WTC11 (cell line): ENCODE data around the gene HAUS6. TPM values are rescaled to one million over a fixed set of nuclear protein-coding genes. Genes with fewer than 3 reads are reported as not detected.
"Not testable (repeated sequence)": the region's sequence is repeated elsewhere in the genome, so short reads cannot be mapped to it uniquely, and the experiment has no call there.

Source experiments
- ATAC-seq: fragments of 200-7000 bp; cut with Tn5 transposase; 2 replicates; pipeline ENCODE4 v1.10.0; 2021; ENCODE audit warnings: mild to moderate bottlenecking, moderate library complexity
- CTCF ChIA-PET: fragments of 300-600 bp; sonication (Branson Sonifier 250); formaldehyde crosslinking; loops from one replicate; lab custom pipeline; 2021; ENCODE audit warnings: antibody characterized with exemption; lab: Charles Lee
- POLR2A ChIA-PET: fragments of 350-600 bp; sonication (Branson Sonifier 250); formaldehyde crosslinking; loops from one replicate; lab custom pipeline; 2021; ENCODE audit warnings: antibody characterized with exemption; lab: Charles Lee
- DNase-seq: peaks from one replicate; pipeline ENCODE4 v3.0.0; 2021; ENCODE audit warnings: low spot score
- H3K27ac Mint-ChIP-seq: 2 replicates; pipeline ENCODE4 v1.8.0; 2021; ENCODE audit warnings: mixed read lengths
- H3K27me3 Mint-ChIP-seq: 2 replicates; pipeline ENCODE4 v1.8.0; 2021; ENCODE audit warnings: low read depth, mild to moderate bottlenecking, moderate library complexity, mixed read lengths
- H3K36me3 Mint-ChIP-seq: 2 replicates; pipeline ENCODE4 v1.8.0; 2021; ENCODE audit warnings: mixed read lengths
- H3K4me1 Mint-ChIP-seq: 2 replicates; pipeline ENCODE4 v1.8.0; 2022; ENCODE audit warnings: mixed read lengths
- H3K4me3 Mint-ChIP-seq: 2 replicates; pipeline ENCODE4 v1.8.0; 2021; ENCODE audit warnings: mild to moderate bottlenecking, moderate library complexity, mixed read lengths
- H3K9me3 Mint-ChIP-seq: 2 replicates; pipeline ENCODE4 v1.8.0; 2021; ENCODE audit warnings: mixed read lengths
- E2F5 ChIP-seq: sonication (generic); formaldehyde crosslinking; IDR thresholded peaks from 2 replicates; pipeline ENCODE4 v1.8.1; 2022; ENCODE audit warnings: mild to moderate bottlenecking, moderate library complexity, missing genetic modification reagents
- FOXP4 ChIP-seq: sonication (generic); formaldehyde crosslinking; IDR thresholded peaks from 2 replicates; pipeline ENCODE4 v1.8.0; 2022; ENCODE audit warnings: mild to moderate bottlenecking, missing genetic modification reagents
- JUN ChIP-seq: sonication (generic); formaldehyde crosslinking; IDR thresholded peaks from 2 replicates; pipeline ENCODE4 v1.8.0; 2023; ENCODE audit warnings: mild to moderate bottlenecking, missing genetic modification reagents
- NFYB ChIP-seq: sonication (generic); formaldehyde crosslinking; conservative IDR thresholded peaks from 2 replicates; pipeline ENCODE4 v1.8.0; 2022; ENCODE audit warnings: low read depth, missing genetic modification reagents
- NR2C2 ChIP-seq: sonication (generic); formaldehyde crosslinking; IDR thresholded peaks from 2 replicates; pipeline ENCODE4 v1.8.0; 2022; ENCODE audit warnings: mild to moderate bottlenecking, missing genetic modification reagents
- RORB ChIP-seq: fragments of 250-450 bp; sonication (Bioruptor Pico); IDR thresholded peaks from 2 replicates; pipeline ENCODE4 v1.9.0; 2021; ENCODE audit warnings: mild to moderate bottlenecking
- SMAD3 ChIP-seq: sonication (generic); formaldehyde crosslinking; IDR thresholded peaks from 2 replicates; pipeline ENCODE4 v1.8.0; 2022; ENCODE audit warnings: missing genetic modification reagents, mild to moderate bottlenecking, borderline replicate concordance
- TCF7 ChIP-seq: sonication (generic); formaldehyde crosslinking; IDR thresholded peaks from 2 replicates; pipeline ENCODE4 v1.8.0; 2022; ENCODE audit warnings: mild to moderate bottlenecking, low read depth, missing genetic modification reagents, moderate library complexity
- TP53 ChIP-seq: sonication (generic); formaldehyde crosslinking; IDR thresholded peaks from 2 replicates; pipeline ENCODE4 v1.8.1; 2023; ENCODE audit warnings: mild to moderate bottlenecking, missing genetic modification reagents
- ZBTB43 ChIP-seq: sonication (generic); formaldehyde crosslinking; IDR thresholded peaks from 2 replicates; pipeline ENCODE4 v1.8.1; 2023; ENCODE audit warnings: mild to moderate bottlenecking, missing genetic modification reagents
- ZNF138 ChIP-seq: sonication (generic); formaldehyde crosslinking; conservative IDR thresholded peaks from 2 replicates; pipeline ENCODE4 v1.8.1; 2022; ENCODE audit warnings: mild to moderate bottlenecking, moderate library complexity, missing genetic modification reagents
- ZNF263 ChIP-seq: sonication (generic); formaldehyde crosslinking; IDR thresholded peaks from 2 replicates; pipeline ENCODE4 v1.8.1; 2022; ENCODE audit warnings: low read depth, mild to moderate bottlenecking, moderate library complexity, missing genetic modification reagents
- ZNF281 ChIP-seq: sonication (generic); formaldehyde crosslinking; IDR thresholded peaks from 2 replicates; pipeline ENCODE4 v1.8.0; 2023; ENCODE audit warnings: mild to moderate bottlenecking, missing genetic modification reagents
- ZNF532 ChIP-seq: fragments of 250-450 bp; sonication (Bioruptor Pico); IDR thresholded peaks from 2 replicates; pipeline ENCODE4 v1.9.0; 2021; ENCODE audit warnings: mild to moderate bottlenecking, borderline replicate concordance
- total RNA-seq: library from RNA; stranded (reverse); gene quantifications from 3 replicates; pipeline ENCODE4 v1.2.3, GENCODE V29; 2021

The HAUS6 gene
- total RNA-seq, 1 experiment from 2014 or later: 43.3 TPM

- TF ChIP-seq TP53 (CRISPR knock-in tag): no peak
- TF ChIP-seq TCF7 (CRISPR knock-in tag): no peak
- TF ChIP-seq E2F5 (CRISPR knock-in tag): no peak
- no peak for TF ChIP-seq NR2C2 (CRISPR knock-in tag)
- TF ChIP-seq RORB (CRISPR knock-in tag): no peak
- TF ChIP-seq FOXP4 (CRISPR knock-in tag): no peak
These were observed 80.5 kb downstream of the HAUS6 start (continued) for GRCh38 chr9:19022206-19022605.

- H3K9me3 Mint-ChIP-seq: peaks cover 16% of the 10 kb centered on the region
- TF ChIP-seq NFYB: peak; percentile 25; the same call in 1 of the 2 replicates
- H3K27ac Mint-ChIP-seq, CTCF ChIA-PET, ATAC-seq, POLR2A ChIA-PET, H3K4me1 Mint-ChIP-seq, DNase-seq, H3K4me3 Mint-ChIP-seq, H3K36me3 Mint-ChIP-seq, H3K27me3 Mint-ChIP-seq: not testable (repeated sequence)
These were observed 81.1 kb downstream of the HAUS6 start for GRCh38 chr9:19021649-19022048.

GRCh38 chr9:19020886-19021455 is 81.7 kb downstream of the HAUS6 start:
- no peaks in the 10 kb centered on the region for H3K4me1 Mint-ChIP-seq
- ATAC-seq (no peak), DNase-seq (no peak)
- ChIA-PET CTCF (interaction anchor here (1.2 kb wide), 1 partner anchor 28 kb away, joined by 4 read pairs; the partner anchor contains the start of gene RRAGA), POLR2A (no interaction called here)
- peaks cover 7% of the 10 kb centered on the region; the same call in 1 of the 2 replicates for H3K36me3 Mint-ChIP-seq
- H3K27ac Mint-ChIP-seq: no peak overlapping the region
- no peak overlapping the region for H3K4me3 Mint-ChIP-seq
- 0 out of 2 replicates have a peak, but pooled peaks cover 4% of the 10 kb centered on the region for H3K27me3 Mint-ChIP-seq
- H3K9me3 Mint-ChIP-seq: peaks cover 15% of the 10 kb centered on the region
- TF ChIP-seq ZNF532 (CRISPR knock-in tag) (no peak), TP53 (CRISPR knock-in tag) (no peak), JUN (CRISPR knock-in tag) (no peak)
- TF ChIP-seq, all 79 proteins: peak for 0

- ChIA-PET CTCF (no interaction called here), POLR2A (no interaction called here)
- DNase-seq (no peak), ATAC-seq (no peak)
- Mint-ChIP-seq H3K36me3 (peaks cover 7% of the 10 kb centered on the region; the same call in 1 of the 2 replicates), H3K4me1 (no peaks in the 10 kb centered on the region), H3K27me3 (0 out of 2 replicates have a peak, but pooled peaks cover 4% of the 10 kb centered on the region), H3K9me3 (peaks cover 15% of the 10 kb centered on the region), H3K4me3 (no peak overlapping the region), H3K27ac (no peak overlapping the region)
- TF ChIP-seq ZNF138 (CRISPR knock-in tag): no peak
- TF ChIP-seq ZNF281 (CRISPR knock-in tag): no peak
- no peak for TF ChIP-seq ZNF263
- no peak for TF ChIP-seq FOXP4 (CRISPR knock-in tag)
- TF ChIP-seq SMAD3 (CRISPR knock-in tag): no peak
- no peak for TF ChIP-seq ZBTB43 (CRISPR knock-in tag)
These were observed 84.5 kb downstream of the HAUS6 start for GRCh38 chr9:19018201-19018600.
